Neural crest cell (in vitro differentiated cells): Measurements from ENCODE around the gene FBXW11. TPM values are rescaled to one million over a fixed set of nuclear protein-coding genes. Genes with fewer than 3 reads are reported as not detected.

Experiments used
- DNase-seq: peaks from one replicate; pipeline ENCODE4 v3.0.0; 2021; ENCODE audit warnings: low read depth, mixed read lengths, low spot score
- H3K27ac Mint-ChIP-seq: one replicate; pipeline ENCODE4 v1.8.0; 2021; ENCODE audit warnings: mild to moderate bottlenecking, mixed read lengths; ENCODE audit not compliant: unreplicated experiment
- H3K27me3 Mint-ChIP-seq: 2 replicates; pipeline ENCODE4 v1.8.0; 2021; ENCODE audit warnings: low read depth, mild to moderate bottlenecking, mixed read lengths
- H3K36me3 Mint-ChIP-seq: 2 replicates; pipeline ENCODE4 v1.8.0; 2021; ENCODE audit warnings: low read depth, mild to moderate bottlenecking, mixed read lengths
- H3K4me1 Mint-ChIP-seq: 2 replicates; pipeline ENCODE4 v1.8.0; 2021; ENCODE audit warnings: mixed read lengths
- H3K4me3 Mint-ChIP-seq: one replicate; pipeline ENCODE4 v1.8.0; 2021; ENCODE audit warnings: mild to moderate bottlenecking, mixed read lengths
- H3K9me3 Mint-ChIP-seq: 2 replicates; pipeline ENCODE4 v1.8.0; 2021; ENCODE audit warnings: mixed read lengths
- total RNA-seq: library from RNA; stranded (reverse); gene quantifications from 2 replicates; pipeline ENCODE4 v1.2.1, GENCODE V29; 2021
- TF ChIP-seq, protein P1 (sequence below): fragments of 200-600 bp; sonication (generic); conservative IDR thresholded peaks from 2 replicates; pipeline ENCODE4 v1.5.0; 2021; ENCODE audit warnings: antibody characterized with exemption, mild to moderate bottlenecking

The FBXW11 gene
- total RNA-seq, 1 donor from 2014 or later, result 66.6 TPM

- peaks cover 36% of the 10 kb centered on the region for H3K4me1 Mint-ChIP-seq
- TF ChIP-seq, protein P1, sequence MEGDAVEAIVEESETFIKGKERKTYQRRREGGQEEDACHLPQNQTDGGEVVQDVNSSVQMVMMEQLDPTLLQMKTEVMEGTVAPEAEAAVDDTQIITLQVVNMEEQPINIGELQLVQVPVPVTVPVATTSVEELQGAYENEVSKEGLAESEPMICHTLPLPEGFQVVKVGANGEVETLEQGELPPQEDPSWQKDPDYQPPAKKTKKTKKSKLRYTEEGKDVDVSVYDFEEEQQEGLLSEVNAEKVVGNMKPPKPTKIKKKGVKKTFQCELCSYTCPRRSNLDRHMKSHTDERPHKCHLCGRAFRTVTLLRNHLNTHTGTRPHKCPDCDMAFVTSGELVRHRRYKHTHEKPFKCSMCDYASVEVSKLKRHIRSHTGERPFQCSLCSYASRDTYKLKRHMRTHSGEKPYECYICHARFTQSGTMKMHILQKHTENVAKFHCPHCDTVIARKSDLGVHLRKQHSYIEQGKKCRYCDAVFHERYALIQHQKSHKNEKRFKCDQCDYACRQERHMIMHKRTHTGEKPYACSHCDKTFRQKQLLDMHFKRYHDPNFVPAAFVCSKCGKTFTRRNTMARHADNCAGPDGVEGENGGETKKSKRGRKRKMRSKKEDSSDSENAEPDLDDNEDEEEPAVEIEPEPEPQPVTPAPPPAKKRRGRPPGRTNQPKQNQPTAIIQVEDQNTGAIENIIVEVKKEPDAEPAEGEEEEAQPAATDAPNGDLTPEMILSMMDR, result no peak
- no peaks in the 10 kb centered on the region for H3K9me3 Mint-ChIP-seq
Measured at GRCh38 chr5:171957591-171958251, 48.7 kb downstream of the FBXW11 start.

DNA sequence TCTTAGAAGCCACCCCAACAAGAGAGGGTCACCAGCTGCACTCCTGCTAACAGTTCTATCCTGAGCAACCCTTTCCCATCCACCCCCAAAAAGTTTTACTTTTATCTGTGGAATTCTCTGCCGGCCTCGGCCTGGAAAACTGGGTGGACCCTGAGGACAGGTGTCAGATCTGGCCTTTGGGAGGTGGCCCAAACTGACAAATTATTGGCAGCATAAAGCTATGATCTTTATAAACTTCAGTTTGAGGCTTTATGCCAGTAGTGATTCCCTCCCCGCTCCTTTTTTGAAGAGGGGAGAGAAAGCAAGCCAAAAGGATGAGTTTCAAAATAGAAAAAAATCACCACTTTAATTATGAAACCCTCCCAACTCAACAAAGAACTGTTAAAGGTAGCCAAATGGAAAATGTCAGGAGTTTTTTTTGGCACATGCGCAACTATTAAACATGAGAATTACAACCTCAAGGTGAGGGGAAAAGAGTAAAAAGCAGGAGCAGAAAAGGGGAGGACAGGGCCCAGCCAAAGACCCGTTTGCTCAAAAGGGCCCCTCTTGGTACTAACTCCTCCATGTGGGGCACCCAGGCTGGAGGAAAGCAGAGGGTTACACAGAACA lies 49.4 kb downstream of the FBXW11 start:
- H3K9me3 Mint-ChIP-seq, result no peaks in the 10 kb centered on the region
- H3K4me3 Mint-ChIP-seq, result no peak overlapping the region
- peaks cover 37% of the 10 kb centered on the region for H3K4me1 Mint-ChIP-seq
- H3K27ac Mint-ChIP-seq, result no peak overlapping the region
- TF ChIP-seq, protein P1, result no peak
- no peaks in the 10 kb centered on the region for H3K27me3 Mint-ChIP-seq
- H3K36me3 Mint-ChIP-seq, result no peaks in the 10 kb centered on the region
- DNase-seq, result no peak

More at GRCh38 chr5:171957591-171958251, 48.7 kb downstream of the FBXW11 start:
- H3K27ac Mint-ChIP-seq, result no peak overlapping the region
- H3K4me3 Mint-ChIP-seq, result no peak overlapping the region
- H3K27me3 Mint-ChIP-seq, result no peaks in the 10 kb centered on the region
- no peaks in the 10 kb centered on the region for H3K36me3 Mint-ChIP-seq
- DNase-seq, result no peak

DNA sequence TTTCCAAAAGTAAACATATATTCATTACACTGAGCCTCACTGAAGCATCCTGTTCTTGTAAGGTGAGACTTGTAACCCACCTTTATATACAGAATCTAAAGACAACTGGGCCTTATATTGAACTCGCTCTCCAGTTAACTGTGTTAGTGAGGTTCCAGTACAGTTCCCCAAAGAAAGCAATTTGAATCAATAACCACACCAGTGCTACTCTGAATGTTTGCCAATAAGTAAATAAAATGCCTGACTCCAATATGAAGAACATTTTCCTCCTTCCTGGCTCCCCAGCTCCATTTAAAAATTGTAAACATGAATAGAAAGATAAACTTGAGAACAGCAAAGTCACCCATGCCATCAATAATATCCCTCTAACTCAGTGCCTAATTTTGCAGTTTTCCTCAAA lies 50.1 kb downstream of the FBXW11 start:
- H3K9me3 Mint-ChIP-seq, result no peaks in the 10 kb centered on the region
- H3K4me3 Mint-ChIP-seq, result no peak overlapping the region
- peaks cover 38% of the 10 kb centered on the region for H3K4me1 Mint-ChIP-seq
- no peak for DNase-seq
- H3K27ac Mint-ChIP-seq, result no peak overlapping the region
- H3K27me3 Mint-ChIP-seq, result no peaks in the 10 kb centered on the region
- H3K36me3 Mint-ChIP-seq, result no peaks in the 10 kb centered on the region
- TF ChIP-seq, protein P1, result no peak

GRCh38 chr5:171955761-171956160 lies 50.7 kb downstream of the FBXW11 start:
- H3K36me3 Mint-ChIP-seq, result no peaks in the 10 kb centered on the region
- H3K9me3 Mint-ChIP-seq, result no peaks in the 10 kb centered on the region
- no peak for DNase-seq
- H3K4me3 Mint-ChIP-seq, result no peak overlapping the region
- no peak overlapping the region for H3K27ac Mint-ChIP-seq
- H3K4me1 Mint-ChIP-seq, result peaks cover 38% of the 10 kb centered on the region
- TF ChIP-seq, protein P1, result no peak
- H3K27me3 Mint-ChIP-seq, result no peaks in the 10 kb centered on the region

- no peaks in the 10 kb centered on the region for H3K9me3 Mint-ChIP-seq
- peaks cover 38% of the 10 kb centered on the region for H3K4me1 Mint-ChIP-seq
- H3K27me3 Mint-ChIP-seq, result no peaks in the 10 kb centered on the region
- no peaks in the 10 kb centered on the region for H3K36me3 Mint-ChIP-seq
- no peak overlapping the region for H3K4me3 Mint-ChIP-seq
- TF ChIP-seq, protein P1, result no peak
- DNase-seq, result no peak
- no peak overlapping the region for H3K27ac Mint-ChIP-seq
Measured at GRCh38 chr5:171954721-171955120, 51.7 kb downstream of the FBXW11 start.
